ENCODE results near the gene PEX13.

DNA sequence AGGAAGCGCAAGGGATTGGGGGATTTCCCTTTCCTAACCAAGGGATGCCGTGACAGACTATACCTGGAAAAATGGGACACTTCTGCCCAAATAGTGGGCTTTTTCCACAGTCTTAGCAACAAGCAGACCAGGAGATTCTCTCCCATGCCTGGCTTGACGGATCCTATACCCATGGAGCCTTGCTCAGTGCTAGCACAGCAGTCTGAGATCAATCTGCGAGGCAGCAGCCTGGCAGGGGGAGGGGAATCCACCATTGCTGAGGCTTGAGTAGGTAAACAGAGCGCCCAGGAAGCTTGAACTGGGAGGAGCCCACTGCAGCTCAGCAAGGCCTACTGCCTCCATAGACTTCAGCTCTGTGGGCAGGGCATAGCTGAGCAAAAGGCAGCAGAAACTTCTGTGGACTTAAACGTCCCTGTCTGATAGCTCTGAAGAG lies 3.7 kb downstream of the PEX13 start:
- no peak for TF ChIP-seq MYC (IDR thresholded peaks at IDR 0.05; ENCODE audit: low read depth, low read length)
- TF ChIP-seq, protein P1, sequence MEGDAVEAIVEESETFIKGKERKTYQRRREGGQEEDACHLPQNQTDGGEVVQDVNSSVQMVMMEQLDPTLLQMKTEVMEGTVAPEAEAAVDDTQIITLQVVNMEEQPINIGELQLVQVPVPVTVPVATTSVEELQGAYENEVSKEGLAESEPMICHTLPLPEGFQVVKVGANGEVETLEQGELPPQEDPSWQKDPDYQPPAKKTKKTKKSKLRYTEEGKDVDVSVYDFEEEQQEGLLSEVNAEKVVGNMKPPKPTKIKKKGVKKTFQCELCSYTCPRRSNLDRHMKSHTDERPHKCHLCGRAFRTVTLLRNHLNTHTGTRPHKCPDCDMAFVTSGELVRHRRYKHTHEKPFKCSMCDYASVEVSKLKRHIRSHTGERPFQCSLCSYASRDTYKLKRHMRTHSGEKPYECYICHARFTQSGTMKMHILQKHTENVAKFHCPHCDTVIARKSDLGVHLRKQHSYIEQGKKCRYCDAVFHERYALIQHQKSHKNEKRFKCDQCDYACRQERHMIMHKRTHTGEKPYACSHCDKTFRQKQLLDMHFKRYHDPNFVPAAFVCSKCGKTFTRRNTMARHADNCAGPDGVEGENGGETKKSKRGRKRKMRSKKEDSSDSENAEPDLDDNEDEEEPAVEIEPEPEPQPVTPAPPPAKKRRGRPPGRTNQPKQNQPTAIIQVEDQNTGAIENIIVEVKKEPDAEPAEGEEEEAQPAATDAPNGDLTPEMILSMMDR (IDR thresholded peaks at IDR 0.05; ENCODE audit: extremely low read depth in 1 of 2, insufficient read depth in 1 of 2, low read depth in 1 of 2, low read length in 2 of 2): no peak
- no peak for TF ChIP-seq EZH2 (IDR thresholded peaks at IDR 0.05; ENCODE audit: borderline replicate concordance, low read depth, low read length, severe bottlenecking)
